Vagina (tissue), 2 donors: ENCODE measurements around the gene LYZ. TPM values are rescaled to one million over a fixed set of nuclear protein-coding genes. Genes with fewer than 3 reads are reported as not detected.

Source experiments
- DNase-seq, 2 donors: peaks; one replicate each; pipeline ENCODE4 v3.0.0-alpha.2; 2017; ENCODE audit errors: extremely low spot score in 2 of 2
- H3K27ac ChIP-seq: fragments of 200-600 bp; sonication (generic); one replicate; pipeline ENCODE4 v1.5.1; 2019
- H3K27me3 ChIP-seq: fragments of 200-600 bp; sonication (generic); one replicate; pipeline ENCODE4 v1.5.1; 2019
- H3K36me3 ChIP-seq, 2 donors: fragments of 200-600 bp; sonication (generic); one replicate each; pipeline ENCODE4 v1.5.1; 2017 to 2019
- H3K4me1 ChIP-seq: fragments of 200-600 bp; sonication (generic); one replicate; pipeline ENCODE4 v1.5.1; 2019
- H3K4me3 ChIP-seq, 2 donors: fragments of 200-600 bp; sonication (generic); 1 replicate in 1 of 2; 2 replicates in 1 of 2; pipeline ENCODE4 v1.5.1; 2016 to 2019
- H3K9me3 ChIP-seq: fragments of 200-600 bp; sonication (generic); one replicate; pipeline ENCODE4 v1.5.1; 2019
- CTCF ChIP-seq, 3 experiments: fragments of 450-650 bp in 2 of 3; fragments of 200-600 bp in 1 of 3; sonication (generic) in 1 of 3; IDR thresholded peaks; one replicate each; pipeline ENCODE4 v1.5.1; 2017 to 2019; ENCODE audit warnings: antibody characterized with exemption in 3 of 3, mild to moderate bottlenecking in 2 of 3, moderate library complexity in 2 of 3
- POLR2A ChIP-seq, 2 donors: fragments of 450-650 bp; IDR thresholded peaks; one replicate each; pipeline ENCODE4 v1.6.1; 2017; ENCODE audit warnings: antibody characterized with exemption in 2 of 2, mild to moderate bottlenecking in 2 of 2, moderate library complexity in 2 of 2
- POLR2AphosphoS5 ChIP-seq, 2 donors: sonication (generic); formaldehyde crosslinking; IDR thresholded peaks; one replicate each; pipeline ENCODE4 v1.9.0; 2017; ENCODE audit warnings: antibody characterized with exemption in 2 of 2, mild to moderate bottlenecking in 2 of 2, low read depth in 1 of 2; ENCODE audit not compliant: insufficient read depth in 1 of 2
- intact Hi-C: fragments of 100-400 bp; cut with DNase I; formaldehyde crosslinking; loops from one replicate; pipeline ENCODE4 v1.15.1; 2023
- small RNA-seq: library from RNA; depleted of rRNA; stranded (forward); fragments of <200 nt; gene quantifications from one replicate; pipeline ENCODE3, GENCODE V24; 2016
- total RNA-seq: library from RNA; depleted of rRNA; stranded (reverse); fragments of >200 nt; gene quantifications from one replicate; pipeline ENCODE4 v1.2.3, GENCODE V29; 2016

The LYZ gene
- total RNA-seq, 1 donor from 2014 or later: 15.2 TPM

- H3K4me1 ChIP-seq: no peaks in the 10 kb centered on the region
- no peaks in the 10 kb centered on the region for H3K36me3 ChIP-seq
- intact Hi-C loops: no loop called here
- no peak overlapping the region for H3K4me3 ChIP-seq
- H3K27me3 ChIP-seq: no peaks in the 10 kb centered on the region
- TF ChIP-seq POLR2A (IDR thresholded peaks at IDR 0.05) (no peak), CTCF (IDR thresholded peaks at IDR 0.05) (no peak), POLR2AphosphoS5 (IDR thresholded peaks at IDR 0.05; ENCODE audit: insufficient read depth in 1 of 2, low read depth in 1 of 2) (no peak)
- no peak for DNase-seq
- H3K9me3 ChIP-seq: no peaks in the 10 kb centered on the region
- H3K27ac ChIP-seq: no peak overlapping the region
Observed at GRCh38 chr12:69396963-69397362, 48.8 kb downstream of the LYZ start.

GRCh38 chr12:69397978-69398377, 49.8 kb downstream of the LYZ start:
- Histone ChIP-seq H3K27me3 (no peaks in the 10 kb centered on the region), H3K27ac (no peak overlapping the region), H3K9me3 (no peaks in the 10 kb centered on the region), H3K4me1 (no peaks in the 10 kb centered on the region), H3K36me3 (no peaks in the 10 kb centered on the region), H3K4me3 (no peak overlapping the region)
- intact Hi-C loops: no loop called here
- TF ChIP-seq CTCF (IDR thresholded peaks at IDR 0.05) (no peak), POLR2AphosphoS5 (IDR thresholded peaks at IDR 0.05; ENCODE audit: insufficient read depth in 1 of 2, low read depth in 1 of 2) (no peak), POLR2A (IDR thresholded peaks at IDR 0.05) (no peak)
- DNase-seq: no peak

- H3K27me3 ChIP-seq: no peaks in the 10 kb centered on the region
- H3K27ac ChIP-seq: no peak overlapping the region
- H3K9me3 ChIP-seq: no peaks in the 10 kb centered on the region
- H3K36me3 ChIP-seq: no peaks in the 10 kb centered on the region
- DNase-seq: no peak
- H3K4me1 ChIP-seq: no peaks in the 10 kb centered on the region
- H3K4me3 ChIP-seq: no peak overlapping the region
- TF ChIP-seq CTCF (IDR thresholded peaks at IDR 0.05) (no peak), POLR2AphosphoS5 (IDR thresholded peaks at IDR 0.05; ENCODE audit: insufficient read depth in 1 of 2, low read depth in 1 of 2) (no peak), POLR2A (IDR thresholded peaks at IDR 0.05) (no peak)
- intact Hi-C loops: no loop called here
Observed at GRCh38 chr12:69401940-69402339, 53.8 kb downstream of the LYZ start.

Small RNA genes lying within 50 kb of the gene (small RNA-seq; reads per million reads assigned to genes)
- gene RN7SL804P: not detected

Other genes with a start within 250 kb of the LYZ start
- 34.4 TPM for gene CPSF6, start 108.8 kb upstream of the LYZ start, total RNA-seq
- gene YEATS4, start 11.4 kb downstream of the LYZ start, total RNA-seq: 6.1 TPM
- 44.0 TPM for gene FRS2, start 122.0 kb downstream of the LYZ start, total RNA-seq
- 77.3 TPM for gene CCT2, start 237.1 kb downstream of the LYZ start, total RNA-seq